HG02840 (cell line): Measurements from ENCODE around the gene SNX25.
"Not testable (repeated sequence)": the region's sequence is repeated elsewhere in the genome, so short reads cannot be mapped to it uniquely, and the experiment has no call there.

Experiments
- ATAC-seq: cut with Tn5 transposase; IDR thresholded peaks from one replicate; pipeline ENCODE4 v1.9.1; 2021; ENCODE audit warnings: mild to moderate bottlenecking, moderate library complexity, moderate number of reproducible peaks; ENCODE audit not compliant: unreplicated experiment, low FRiP score

Gene SNX25

DNA sequence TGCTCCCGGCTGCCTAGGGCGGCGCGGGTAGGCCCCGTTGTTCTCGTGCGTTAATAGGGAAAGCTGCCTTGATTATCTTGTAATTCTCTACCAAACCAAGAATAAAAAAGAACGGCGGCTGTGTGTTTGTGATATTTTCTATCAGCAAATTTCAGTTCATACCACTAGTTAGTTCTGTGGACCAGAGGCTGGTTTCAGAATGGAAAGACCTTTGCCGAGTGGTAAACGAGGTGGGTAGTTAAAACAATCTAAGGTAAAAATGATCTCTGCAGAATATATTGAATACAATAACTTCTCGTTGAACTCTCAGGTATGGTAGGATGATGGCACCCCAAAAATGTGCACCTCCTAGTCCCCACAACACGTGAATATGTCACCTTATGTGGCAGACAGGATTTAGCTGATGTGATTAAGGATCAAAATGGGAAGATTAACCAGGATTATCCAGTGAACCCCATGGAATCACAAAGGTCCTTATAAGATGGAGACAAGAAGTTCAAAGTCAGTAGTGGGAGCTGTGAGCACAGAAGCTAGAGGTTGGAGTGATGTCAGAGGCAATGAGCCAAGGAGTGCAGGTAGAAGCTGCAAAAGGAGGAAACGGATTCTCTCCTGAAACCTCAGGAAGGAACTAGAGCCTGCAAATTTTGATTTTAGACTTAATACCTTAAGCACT, 5.0 kb upstream of the SNX25 start:
- ATAC-seq = no peak

DNA sequence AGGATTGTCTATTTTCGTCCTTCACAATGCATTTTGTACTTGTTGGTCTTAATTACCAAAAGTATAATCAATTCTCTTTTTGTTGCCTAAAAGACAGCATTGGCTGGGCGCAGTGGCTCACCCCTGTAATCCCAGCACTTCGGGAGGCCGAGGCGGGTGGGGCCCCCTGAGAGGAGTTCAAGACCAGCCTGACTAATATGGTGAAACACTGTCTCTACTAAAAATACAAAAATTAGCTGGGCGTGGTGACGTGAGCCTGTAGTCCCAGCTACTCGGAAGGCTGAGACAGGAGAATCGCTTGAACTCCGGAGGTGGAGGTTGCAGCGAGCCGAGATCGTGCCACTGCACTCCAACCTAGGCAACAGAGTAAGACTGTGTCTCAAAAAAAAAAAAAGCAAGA, 4.3 kb upstream of the SNX25 start:
- ATAC-seq = not testable (repeated sequence)

DNA sequence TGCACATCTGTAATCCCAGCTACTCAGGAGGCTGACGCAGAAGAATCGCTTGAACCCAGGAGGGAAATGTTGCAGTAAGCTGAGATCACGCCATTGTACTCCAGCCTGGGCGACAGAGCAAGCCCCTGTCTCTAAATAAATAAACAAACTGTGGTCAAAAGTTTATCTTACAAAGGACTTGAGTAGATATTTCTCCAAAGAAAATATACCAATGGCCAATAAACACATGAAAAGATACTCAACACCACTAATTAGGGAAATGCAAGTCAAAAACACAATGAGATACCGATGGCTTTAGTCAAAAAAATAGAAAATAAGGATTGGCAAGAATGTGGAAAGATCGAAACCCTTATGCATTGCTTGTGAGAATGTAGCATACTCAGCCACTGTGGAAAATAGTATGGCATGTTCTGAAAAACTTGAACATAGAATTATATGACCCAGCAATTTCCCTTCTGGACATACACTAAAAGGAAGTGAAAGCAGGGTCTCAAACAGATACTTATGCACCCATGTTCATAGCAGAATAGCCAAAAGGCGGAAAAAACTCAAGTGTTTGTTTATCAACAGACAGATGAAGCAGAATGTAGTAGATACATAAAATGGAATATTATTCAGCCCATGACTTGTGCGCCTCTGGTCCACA, 3.6 kb upstream of the SNX25 start:
- ATAC-seq = no peak

DNA sequence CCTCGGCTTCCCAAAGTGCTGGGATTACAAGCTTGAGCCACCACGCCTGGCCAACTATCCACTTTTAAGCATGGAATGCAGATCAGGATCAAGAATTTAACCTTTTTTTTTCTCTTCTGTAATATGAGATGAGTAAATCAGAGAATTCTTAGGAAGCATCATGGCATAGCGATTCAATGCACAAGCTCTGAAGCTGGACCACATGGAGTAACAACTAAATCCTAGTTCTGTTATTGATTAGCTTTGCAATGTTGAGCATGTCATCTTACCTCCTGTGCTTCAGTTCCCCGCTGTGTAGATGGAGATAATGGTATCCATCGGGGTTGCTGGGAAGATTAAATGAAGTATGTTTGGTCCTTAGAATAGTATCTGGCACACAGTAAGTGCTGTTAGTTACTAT, 1.9 kb upstream of the SNX25 start:
- ATAC-seq = no peak

DNA sequence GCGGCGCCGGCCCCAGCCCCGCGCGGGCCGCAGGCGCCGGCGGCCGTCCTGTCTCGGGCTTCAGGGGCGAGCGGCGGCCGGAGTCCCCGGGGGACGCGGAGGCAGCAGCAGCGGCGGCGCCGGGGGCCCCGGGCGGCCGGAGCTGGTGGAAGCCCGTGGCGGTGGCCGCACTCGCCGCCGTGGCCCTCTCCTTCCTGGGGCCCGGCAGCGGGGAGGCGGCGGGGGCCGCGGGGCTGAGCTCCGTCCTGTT, 379 bp downstream of the SNX25 start:
- ATAC-seq = peak; percentile 14

DNA sequence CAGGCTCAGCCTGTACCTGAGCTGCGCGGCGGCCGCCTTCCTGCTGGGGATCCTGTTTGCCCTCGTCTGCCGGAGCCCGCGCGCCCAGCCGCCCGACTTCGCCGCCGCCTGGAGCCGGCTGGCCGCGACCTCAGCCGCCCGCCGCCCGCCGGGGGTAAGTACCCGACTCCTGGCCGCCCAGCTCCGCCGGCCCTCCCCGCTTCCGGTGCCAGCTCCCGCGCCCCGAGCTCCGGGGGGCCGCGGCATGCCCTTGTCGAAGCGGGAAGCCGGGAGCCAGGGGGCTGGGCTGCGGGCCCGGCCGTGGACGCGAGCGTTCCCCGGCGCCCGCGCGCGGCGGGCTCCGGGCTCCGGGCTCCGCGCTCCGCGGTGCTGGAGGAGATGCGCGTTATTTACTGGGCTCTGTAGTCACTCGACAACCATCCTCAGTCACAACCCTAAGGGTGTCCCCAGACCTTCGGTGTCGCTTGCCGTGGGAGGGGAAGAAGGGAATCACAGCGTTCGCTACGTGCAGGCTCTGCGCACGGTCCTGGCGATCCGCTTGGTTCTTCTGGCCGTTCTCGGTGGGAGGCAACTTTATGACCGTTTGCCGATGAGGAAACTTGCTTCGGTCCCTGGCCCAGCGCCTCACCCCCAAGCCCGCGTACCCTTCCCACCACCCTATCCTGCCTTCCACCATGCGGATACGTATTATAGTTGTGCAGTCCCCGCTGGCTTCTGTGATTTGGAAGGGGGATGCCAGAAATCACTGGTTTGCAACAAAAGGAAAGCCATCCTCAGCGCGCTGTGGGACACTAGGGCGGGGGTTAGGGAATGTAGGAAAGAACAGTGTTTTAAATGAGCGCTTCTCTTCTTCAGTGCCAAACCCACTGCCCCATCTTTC, 944 bp downstream of the SNX25 start:
- ATAC-seq = peak; percentile 10

DNA sequence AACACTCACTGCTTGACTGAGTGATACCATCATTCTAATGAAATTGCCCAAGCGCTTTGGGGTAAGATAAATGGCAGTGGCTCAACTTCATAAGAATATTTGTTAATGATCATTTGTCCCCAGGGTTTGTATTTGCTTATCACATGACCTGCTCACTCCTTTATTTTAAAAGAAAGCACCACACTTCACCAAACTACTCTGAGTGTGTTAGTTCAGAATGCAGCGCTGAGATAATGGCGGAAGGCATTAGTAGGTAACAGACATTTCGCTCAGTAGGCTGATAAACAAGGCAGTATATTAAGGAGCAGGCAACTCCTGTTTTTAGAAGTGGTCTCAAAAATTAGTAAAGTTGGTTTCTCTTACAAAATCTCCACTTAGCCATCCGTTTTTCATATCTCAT, 1.6 kb downstream of the SNX25 start:
- ATAC-seq = no peak

DNA sequence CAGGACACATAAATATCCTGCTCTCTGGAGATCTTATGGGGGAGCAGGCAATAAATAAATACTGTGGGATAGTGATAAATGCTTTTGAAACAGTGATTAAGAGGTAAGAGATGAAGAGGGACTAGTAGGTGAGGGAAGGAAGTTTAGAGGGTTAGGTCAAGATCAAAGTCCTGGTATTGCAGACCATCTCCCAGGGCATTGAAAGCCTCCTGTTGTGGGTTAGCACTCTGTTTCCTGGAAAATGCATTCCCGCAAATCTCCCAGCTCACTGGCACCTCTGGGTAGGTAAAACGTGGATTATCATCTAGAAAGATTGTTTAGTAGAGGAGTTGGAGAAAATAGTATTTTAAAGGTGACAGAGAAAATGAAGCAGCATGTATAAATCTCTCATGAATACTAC, 2.2 kb downstream of the SNX25 start:
- no peak for ATAC-seq

DNA sequence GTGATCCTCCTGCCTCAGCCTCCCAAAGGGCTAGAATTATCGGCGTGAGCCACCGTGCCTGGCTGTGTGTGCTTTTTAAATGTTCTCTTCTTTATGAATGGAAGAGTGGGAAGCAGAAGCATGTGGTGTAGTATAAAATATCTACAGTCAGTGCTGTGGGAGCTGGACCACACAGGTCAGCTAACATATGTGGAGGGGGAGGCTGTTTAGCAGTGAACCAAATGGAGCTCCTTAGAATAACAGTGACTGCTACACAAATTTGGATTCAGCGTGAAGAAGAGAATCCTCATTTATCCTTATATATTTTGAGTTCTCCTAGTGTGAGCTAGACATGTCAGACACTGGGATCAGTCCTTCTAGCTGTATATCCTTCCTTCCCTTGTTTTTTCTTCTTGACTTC, 3.2 kb downstream of the SNX25 start:
- no peak for ATAC-seq

DNA sequence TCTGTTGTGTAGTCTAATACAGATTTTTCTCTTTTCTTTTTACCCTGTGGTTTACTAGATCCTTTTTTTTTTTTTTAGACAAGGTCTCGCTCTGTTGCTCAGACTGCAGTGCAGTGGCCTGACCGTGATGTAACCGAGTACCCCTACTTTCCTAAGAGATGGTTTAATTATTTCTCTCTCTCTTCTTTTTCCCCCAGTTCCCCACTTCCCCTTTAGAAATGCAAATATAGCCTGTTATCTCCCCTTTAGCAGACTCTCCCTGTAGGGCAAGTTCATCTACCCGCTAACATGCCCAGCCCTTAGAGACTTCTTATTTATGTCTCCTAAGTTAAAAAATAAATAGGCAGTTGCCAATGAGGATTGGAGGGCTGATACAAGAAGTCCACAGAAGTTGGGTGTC, 4.5 kb downstream of the SNX25 start:
- ATAC-seq = peak; percentile 36

DNA sequence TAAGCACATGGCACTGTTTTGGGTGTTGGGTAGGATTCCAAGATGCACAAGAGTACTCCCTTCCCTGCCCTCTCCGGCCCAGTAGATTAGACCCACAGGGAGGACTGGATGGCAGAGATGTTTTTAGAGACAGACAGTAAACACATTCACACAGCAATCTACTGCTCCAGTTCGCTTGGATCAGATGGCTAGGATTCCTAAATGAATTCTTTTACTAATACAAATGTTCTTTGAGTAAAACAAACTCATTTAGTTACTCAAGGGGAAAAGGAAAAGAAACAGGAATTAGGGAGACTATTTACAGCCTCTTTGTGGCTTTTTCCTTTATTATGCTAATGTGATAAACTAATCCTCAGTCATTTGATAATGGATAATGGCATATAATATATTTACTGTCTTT, 5.9 kb downstream of the SNX25 start:
- no peak for ATAC-seq

DNA sequence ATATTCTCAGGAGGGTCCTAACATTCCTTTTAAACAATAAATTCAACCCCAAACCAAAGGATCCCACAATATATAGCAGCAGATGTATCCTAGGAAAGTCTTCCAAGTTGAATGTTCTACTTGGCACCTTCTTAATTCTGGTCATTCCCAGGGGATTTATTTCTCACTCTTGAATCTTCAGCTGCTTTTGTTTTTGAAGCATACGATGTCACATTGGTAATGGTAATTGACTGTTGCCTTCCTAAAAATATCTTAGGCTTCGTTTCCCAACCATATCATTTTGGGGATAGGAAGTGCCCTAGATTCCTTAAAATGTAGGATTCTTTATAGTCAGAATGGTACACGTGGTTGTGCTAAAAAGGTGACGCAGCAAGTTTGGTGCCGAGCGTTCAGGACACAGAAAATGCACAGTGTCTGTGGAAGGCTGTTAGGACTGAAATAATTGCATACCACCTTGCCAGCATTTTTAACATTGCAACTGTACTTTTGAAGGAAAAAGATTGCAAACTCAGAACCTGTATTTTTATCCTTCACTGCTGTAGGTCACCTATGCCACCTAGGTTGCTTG, 8.1 kb downstream of the SNX25 start:
- no peak for ATAC-seq

DNA sequence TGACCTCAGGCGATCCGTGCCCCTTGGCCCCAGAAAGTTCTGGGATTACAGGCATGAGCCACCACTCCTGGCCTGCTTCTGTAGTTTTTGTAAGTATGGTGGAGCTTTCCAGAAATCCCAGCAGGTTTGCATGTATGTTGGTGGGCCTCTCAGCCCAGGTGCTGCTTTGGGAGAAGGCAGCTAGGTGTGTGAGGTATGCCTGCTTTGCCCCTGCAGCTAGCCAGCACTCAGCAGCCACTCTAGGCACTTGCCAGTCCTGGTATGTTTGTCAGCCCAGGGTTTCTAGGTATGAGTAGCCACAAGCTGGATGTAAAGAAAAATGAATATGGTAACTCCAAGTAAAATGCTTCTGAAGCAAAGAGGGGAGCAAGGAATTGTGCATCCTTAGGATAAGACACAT, 8.9 kb downstream of the SNX25 start:
- ATAC-seq = no peak

DNA sequence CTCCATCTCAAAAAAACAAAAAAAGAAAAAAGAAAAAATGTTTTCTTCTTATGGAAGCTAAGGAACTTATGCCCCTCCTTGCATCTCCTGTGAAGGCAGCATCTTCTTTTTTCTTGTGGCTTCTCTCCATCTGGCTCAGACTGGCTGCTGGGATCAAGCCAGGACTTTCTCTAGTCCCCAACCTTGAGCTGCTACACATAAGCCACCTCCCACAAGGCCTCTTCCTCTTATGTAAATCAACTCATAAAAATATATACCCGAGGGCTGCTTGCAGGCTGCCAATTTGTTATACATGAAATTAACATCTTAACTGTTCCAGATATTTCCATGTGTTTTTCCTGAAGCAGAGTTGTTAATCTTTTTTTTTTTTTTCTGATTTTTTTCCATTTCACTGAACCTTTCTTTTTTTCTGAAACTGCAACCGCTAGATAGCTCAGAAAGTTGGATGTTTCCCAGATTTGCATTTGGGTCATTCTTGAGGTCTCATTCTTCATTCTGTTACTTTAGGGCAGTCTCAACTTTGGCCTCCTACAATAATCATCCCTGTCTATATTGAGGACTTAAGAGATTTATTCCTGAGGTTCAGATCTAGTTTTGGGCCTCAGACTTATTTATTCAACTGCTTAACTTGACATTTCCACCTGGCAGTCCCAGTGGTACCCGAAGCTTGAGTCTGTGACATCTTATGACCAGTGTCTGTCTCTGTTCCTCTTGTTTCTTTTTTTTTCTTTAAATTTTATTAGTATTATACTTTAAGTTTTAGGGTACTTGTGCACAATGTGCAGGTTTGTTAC, 10.3 kb downstream of the SNX25 start:
- ATAC-seq = peak; percentile 61

DNA sequence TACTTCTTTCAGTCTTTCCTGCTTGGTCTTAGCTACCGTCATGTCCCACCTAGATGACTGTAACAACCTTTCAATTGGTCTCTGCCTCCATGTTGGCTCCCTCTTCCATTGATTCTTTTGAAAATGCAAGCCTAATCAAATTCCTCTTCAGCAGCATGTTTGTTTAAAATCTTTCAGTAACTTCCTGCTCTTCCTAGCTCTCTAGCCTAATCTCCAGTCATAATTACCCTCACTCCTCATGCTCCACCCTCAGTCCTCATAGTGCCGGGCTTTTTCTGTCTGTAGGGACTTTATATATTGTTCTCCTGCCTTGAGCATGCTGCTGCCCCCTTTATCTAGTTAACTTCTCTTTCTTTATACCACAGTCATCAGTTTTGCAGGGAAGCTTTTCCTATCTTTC, 12.1 kb downstream of the SNX25 start:
- ATAC-seq = no peak

DNA sequence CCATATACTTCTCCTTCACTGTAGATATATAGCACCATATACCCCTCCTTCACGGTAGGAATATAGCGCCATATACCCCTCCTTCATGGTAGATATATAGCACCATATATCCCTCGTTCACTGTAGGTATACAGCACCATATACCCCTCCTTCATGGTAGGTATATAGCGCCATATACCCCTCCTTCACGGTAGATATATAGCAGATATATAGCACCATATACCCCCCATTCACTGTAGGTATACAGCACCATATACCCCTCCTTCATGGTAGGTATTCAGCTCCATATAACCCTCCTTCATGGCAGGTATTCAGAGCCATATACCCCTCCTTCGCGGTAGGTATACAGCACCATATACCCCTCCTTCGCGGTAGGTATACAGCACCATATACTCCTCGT, 12.5 kb downstream of the SNX25 start:
- no peak for ATAC-seq

DNA sequence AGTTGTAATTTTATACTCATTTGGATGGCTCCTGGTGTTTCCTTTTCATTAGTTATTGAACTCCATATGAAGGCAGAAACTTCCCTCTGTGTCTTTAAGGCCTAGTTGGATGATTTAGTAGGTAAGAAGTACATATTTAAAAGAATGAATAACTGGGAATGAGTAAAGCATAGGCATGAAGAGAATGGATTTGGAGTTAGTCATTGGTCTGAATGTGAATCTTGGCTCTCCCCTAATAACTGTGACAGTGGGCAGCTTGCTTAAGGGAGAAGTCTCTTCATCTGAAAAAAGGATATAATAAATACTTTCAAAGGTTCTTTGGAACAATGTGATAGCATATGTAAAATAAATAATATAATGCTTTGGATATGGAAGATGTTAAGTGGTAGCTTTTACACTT, 13.2 kb downstream of the SNX25 start:
- ATAC-seq = no peak

DNA sequence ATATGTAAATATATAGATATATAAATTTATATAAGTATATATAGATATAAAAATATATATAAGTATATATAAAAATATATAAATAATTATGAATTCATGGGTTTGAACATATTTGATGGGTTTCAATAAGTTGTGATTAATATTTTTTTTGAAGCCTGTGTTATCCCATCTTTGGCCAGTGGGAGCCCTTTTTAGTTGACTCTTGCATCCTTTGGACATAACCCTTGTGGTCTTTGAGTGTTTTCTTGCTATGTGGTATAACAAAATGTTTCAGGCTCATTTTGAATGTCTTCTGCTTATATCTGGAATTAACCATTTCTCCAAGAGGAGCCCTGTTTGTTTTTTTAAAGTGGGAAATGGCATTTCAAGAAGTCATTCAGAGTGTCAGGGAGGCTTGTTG, 15.2 kb downstream of the SNX25 start:
- ATAC-seq = no peak

DNA sequence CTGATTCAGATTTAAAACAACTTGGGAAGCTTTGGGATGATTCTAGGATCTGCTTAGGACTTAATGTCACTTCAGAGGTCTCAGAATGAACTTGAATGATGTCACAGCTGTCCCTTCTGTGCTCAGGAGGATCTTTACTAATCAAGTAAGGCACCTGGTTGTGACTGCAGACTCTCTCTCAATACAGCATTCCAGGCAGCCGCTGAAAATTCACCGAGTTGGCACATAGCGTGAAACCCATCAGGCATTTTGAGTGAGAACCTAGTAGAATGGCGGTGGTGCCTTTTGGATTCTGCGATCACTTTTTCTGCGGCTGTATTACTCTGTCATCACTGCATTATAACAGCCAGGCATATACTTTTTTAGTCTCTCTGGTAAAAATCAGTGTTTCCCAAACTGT, 16.5 kb downstream of the SNX25 start:
- ATAC-seq = no peak

DNA sequence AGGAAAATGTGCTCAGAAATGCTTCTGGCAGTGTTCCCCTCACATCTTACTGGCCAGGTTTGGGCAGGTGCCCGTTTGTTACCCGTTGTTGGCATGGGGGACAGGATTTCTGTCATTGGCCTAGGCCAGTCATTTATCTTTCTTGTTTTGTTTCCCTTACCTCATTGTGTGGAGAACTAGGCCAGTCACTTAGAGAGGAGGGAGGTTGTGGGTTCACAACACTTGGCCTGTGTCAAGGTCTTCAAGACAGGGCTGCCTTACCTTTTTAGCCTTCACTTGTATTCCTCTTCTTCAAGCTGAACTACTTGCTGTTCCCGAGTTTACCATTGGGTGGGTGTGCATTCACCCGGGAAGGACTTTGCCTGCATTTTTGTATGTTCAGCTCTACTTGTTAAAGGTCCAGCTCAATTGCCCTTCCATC, 17.7 kb downstream of the SNX25 start:
- ATAC-seq = no peak
